K562 (cell line): ENCODE data around the gene SGSH. TPM values are rescaled to one million over a fixed set of nuclear protein-coding genes. Genes with fewer than 3 reads are reported as not detected.

Experiments used
- ATAC-seq: fragments of 200-7000 bp; cut with Tn5 transposase; 3 replicates; pipeline ENCODE4 v1.9.1; 2020; ENCODE audit warnings: moderate library complexity
- BruUV-seq: library from RNA; stranded (reverse); fragments of 400-500 nt; replicated peaks from 2 replicates; lab custom pipeline; 2021; lab: Mats Ljungman, UMichigan
- CTCF ChIA-PET: fragments of 300-600 bp; formaldehyde crosslinking; extraction: SDS; loops from one replicate; lab custom pipeline; 2021; ENCODE audit warnings: low intra/inter-chr PET ratio; lab: Yijun Ruan, JAX
- POLR2A ChIA-PET: fragments of 300-600, 350-650 bp; sonication (Branson Sonifier 250); formaldehyde crosslinking; extraction: SDS; loops from one replicate; lab custom pipeline; 2021; ENCODE audit warnings: antibody characterized with exemption, inconsistent platforms; lab: Yijun Ruan, JAX
- DNase-seq, 4 experiments: peaks; one replicate each; pipeline versions ENCODE4 v3.0.0 to v3.0.0-alpha.2; 2011 to 2018; ENCODE audit warnings: low spot score in 3 of 4, mixed read lengths in 3 of 4; ENCODE audit errors: extremely low read depth in 1 of 4
- FAIRE-seq: peaks from 2 replicates; lab custom pipeline; 2011; peaks lifted over from hg19 to GRCh38; lab: Jason Lieb, UNC
- H2AFZ ChIP-seq: 2 replicates; pipeline ENCODE4 v1.6.0; 2011; ENCODE audit warnings: low read depth, low read length, control low read depth, inconsistent platforms
- H3K27ac ChIP-seq: fragments of 200-600 bp; 3 replicates; pipeline ENCODE4 v1.8.0; 2011; ENCODE audit warnings: low read depth, mild to moderate bottlenecking, control low read depth, inconsistent platforms, low read length, moderate library complexity, mixed read lengths; ENCODE audit errors: extremely low read depth
- H3K27me3 ChIP-seq, 2 experiments: fragments of 300-600 bp in 1 of 2; 2 replicates in 1 of 2; 3 replicates in 1 of 2; pipeline versions ENCODE4 v1.6.0 to v1.8.0; 2011; ENCODE audit warnings: inconsistent platforms in 2 of 2, low read length in 2 of 2, mild to moderate bottlenecking in 1 of 2, mixed read lengths in 1 of 2, moderate library complexity in 1 of 2; ENCODE audit not compliant: control insufficient read depth in 2 of 2, insufficient read depth in 2 of 2
- H3K36me3 ChIP-seq: fragments of 300-600 bp; 3 replicates; pipeline ENCODE4 v1.8.0; 2011; ENCODE audit warnings: mild to moderate bottlenecking, low read length, inconsistent platforms; ENCODE audit not compliant: control insufficient read depth, insufficient read depth
- H3K4me1 ChIP-seq, 2 experiments: fragments of 200-600 bp in 1 of 2; replicated peaks in 1 of 2; 2 replicates in 1 of 2; 3 replicates in 1 of 2; pipeline versions ENCODE4 v1.5.1 to v1.8.0; 2011; ENCODE audit warnings: inconsistent platforms in 2 of 2, low read length in 2 of 2, mild to moderate bottlenecking in 1 of 2, mixed read lengths in 1 of 2, moderate library complexity in 1 of 2; ENCODE audit not compliant: control insufficient read depth in 2 of 2, insufficient read depth in 2 of 2
- H3K4me2 ChIP-seq: 2 replicates; pipeline ENCODE4 v1.6.1; 2011; ENCODE audit warnings: low read length, control low read depth, inconsistent platforms, mixed read lengths; ENCODE audit not compliant: insufficient read depth
- H3K4me3 ChIP-seq: fragments of 200-600 bp; sonication (generic), shearing (Covaris generic); 2 replicates; pipeline ENCODE4 v1.5.1; 2016; ENCODE audit warnings: control low read depth, inconsistent platforms
- H3K79me2 ChIP-seq: fragments of 200-600 bp; 3 replicates; pipeline ENCODE4 v1.8.0; 2011; ENCODE audit warnings: low read length, inconsistent platforms; ENCODE audit not compliant: control insufficient read depth, insufficient read depth
- H3K9ac ChIP-seq, 2 experiments: 2 replicates each; pipeline versions ENCODE4 v1.6.0 to v1.6.1; 2011; ENCODE audit warnings: low read depth in 2 of 2, low read length in 2 of 2, control low read depth in 1 of 2, inconsistent platforms in 1 of 2, mild to moderate bottlenecking in 1 of 2, mixed read lengths in 1 of 2; ENCODE audit not compliant: insufficient read depth in 1 of 2
- H3K9me1 ChIP-seq: one replicate; pipeline ENCODE4 v1.6.0; 2011; ENCODE audit warnings: inconsistent platforms, mild to moderate bottlenecking, low read length, moderate library complexity; ENCODE audit not compliant: control insufficient read depth, insufficient read depth
- H3K9me3 ChIP-seq: replicated peaks from 2 replicates; pipeline ENCODE4 v1.5.1; 2011; ENCODE audit warnings: low read depth, low read length, inconsistent platforms; ENCODE audit not compliant: control insufficient read depth, insufficient read depth
- H4K20me1 ChIP-seq: replicated peaks from 2 replicates; pipeline ENCODE4 v1.6.1; 2011; ENCODE audit warnings: low read length, inconsistent platforms, mixed read lengths; ENCODE audit not compliant: control insufficient read depth, insufficient read depth
- CREB5 ChIP-seq: fragments of 250-450 bp; sonication (Bioruptor Pico); IDR thresholded peaks from 2 replicates; pipeline ENCODE4 v1.5.0; 2020; ENCODE audit warnings: mild to moderate bottlenecking
- EHMT2 ChIP-seq: fragments of 450-650 bp; IDR thresholded peaks from 2 replicates; pipeline ENCODE4 v1.6.1; 2018; ENCODE audit warnings: antibody characterized with exemption
- HLTF ChIP-seq: fragments of 450-650 bp; IDR thresholded peaks from 2 replicates; pipeline ENCODE4 v1.6.1; 2016
- MXI1 ChIP-seq: IDR thresholded peaks from 2 replicates; pipeline ENCODE4 v1.6.1; 2011; ENCODE audit warnings: low read depth, mild to moderate bottlenecking, improper control_type of control experiment, low read length
- YY1 ChIP-seq, 3 experiments: IDR thresholded peaks; 2 replicates each; pipeline ENCODE4 v1.6.1; 2011; ENCODE audit warnings: low read length in 2 of 3, mild to moderate bottlenecking in 2 of 3, moderate library complexity in 2 of 3, borderline replicate concordance in 1 of 3, control low read depth in 1 of 3, low read depth in 1 of 3; ENCODE audit not compliant: insufficient read depth in 3 of 3, insufficient replicate concordance in 2 of 3, control insufficient read depth in 1 of 3, insufficient read length in 1 of 3; ENCODE audit errors: extremely low read depth in 1 of 3
- ZC3H8 ChIP-seq: fragments of 450-650 bp; IDR thresholded peaks from 2 replicates; pipeline ENCODE4 v1.6.1; 2017
- ZFX ChIP-seq: sonication (generic); formaldehyde crosslinking; IDR thresholded peaks from 2 replicates; pipeline ENCODE4 v1.8.0; 2022; ENCODE audit warnings: mild to moderate bottlenecking, missing genetic modification reagents, moderate library complexity
- WGBS: fragments of 100-300 bp; shearing (Covaris generic); methylation state at CpG from one replicate; pipeline ENCODE4 v1.1.6; 2016; ENCODE audit warnings: low coverage, mixed read lengths; ENCODE audit not compliant: insufficient coverage; ENCODE audit errors: missing lambda C conversion rate; 5-methylcytosine and 5-hydroxymethylcytosine counted together
- in situ Hi-C: fragments of 300-500 bp; cut with MboI; formaldehyde crosslinking; loops from 4 replicates; pipeline ENCODE4 v1.15.0; 2018; ENCODE audit warnings: inconsistent platforms, mixed read lengths
- intact Hi-C: fragments of 100-400 bp; cut with micrococcal nuclease; formaldehyde crosslinking; loops from 2 replicates; pipeline ENCODE4 v1.14.2; 2022
- polyA plus RNA-seq, 8 experiments: library from polyadenylated mRNA; depleted of rRNA in 4 of 8; stranded (reverse) in 5 of 8; unstranded in 3 of 8; fragments of >200 nt; fragmentation: Nextera tagmentation in 2 of 8; fragmentation: Illumina TruSeq in 1 of 8; extraction: Ambion mirVana in 2 of 8; extraction: Trizol in 1 of 8; gene quantifications; 2 replicates each; pipeline versions ENCODE4 v1.2.1 to v1.2.3, GENCODE V29; 2011 to 2014; ENCODE audit warnings: inconsistent platforms in 1 of 8, missing spikeins in 1 of 8
- total RNA-seq, 7 experiments: library from RNA; depleted of rRNA in 6 of 7; stranded (reverse); fragments of >200 nt in 6 of 7; fragmentation: Illumina TruSeq in 2 of 7; extraction: Trizol in 2 of 7; gene quantifications; 2 replicates each; pipeline versions ENCODE4 v1.2.1 to v1.2.3, GENCODE V29; 2011 to 2021; ENCODE audit warnings: low replicate concordance in 1 of 7
- TF ChIP-seq, protein P1 (sequence below): fragments of 450-650 bp; formaldehyde crosslinking; conservative IDR thresholded peaks from 2 replicates; pipeline ENCODE4 v1.4.0; 2022; ENCODE audit warnings: mild to moderate bottlenecking, missing genetic modification characterization
- TF ChIP-seq, protein P2 (sequence below): sonication (generic); formaldehyde crosslinking; IDR thresholded peaks from 2 replicates; pipeline ENCODE4 v1.8.1; 2023; ENCODE audit warnings: missing genetic modification reagents, mild to moderate bottlenecking, borderline replicate concordance
- TF ChIP-seq, protein P3 (sequence below): sonication (generic); formaldehyde crosslinking; IDR thresholded peaks from 2 replicates; pipeline ENCODE4 v1.9.0; 2022; ENCODE audit warnings: mild to moderate bottlenecking, missing genetic modification reagents
- TF ChIP-seq, protein P4 (sequence below): fragments of 450-650 bp; IDR thresholded peaks from 2 replicates; pipeline ENCODE4 v1.6.1; 2016; ENCODE audit warnings: missing biosample characterization, missing genetic modification characterization

Gene SGSH
- total and polyA plus RNA-seq, 9 of the 15 experiments (the other 6 are each of a cell fraction or from before 2014, with no cell fraction given) = 0.25 to 15.7 (median 4.9) TPM

DNA sequence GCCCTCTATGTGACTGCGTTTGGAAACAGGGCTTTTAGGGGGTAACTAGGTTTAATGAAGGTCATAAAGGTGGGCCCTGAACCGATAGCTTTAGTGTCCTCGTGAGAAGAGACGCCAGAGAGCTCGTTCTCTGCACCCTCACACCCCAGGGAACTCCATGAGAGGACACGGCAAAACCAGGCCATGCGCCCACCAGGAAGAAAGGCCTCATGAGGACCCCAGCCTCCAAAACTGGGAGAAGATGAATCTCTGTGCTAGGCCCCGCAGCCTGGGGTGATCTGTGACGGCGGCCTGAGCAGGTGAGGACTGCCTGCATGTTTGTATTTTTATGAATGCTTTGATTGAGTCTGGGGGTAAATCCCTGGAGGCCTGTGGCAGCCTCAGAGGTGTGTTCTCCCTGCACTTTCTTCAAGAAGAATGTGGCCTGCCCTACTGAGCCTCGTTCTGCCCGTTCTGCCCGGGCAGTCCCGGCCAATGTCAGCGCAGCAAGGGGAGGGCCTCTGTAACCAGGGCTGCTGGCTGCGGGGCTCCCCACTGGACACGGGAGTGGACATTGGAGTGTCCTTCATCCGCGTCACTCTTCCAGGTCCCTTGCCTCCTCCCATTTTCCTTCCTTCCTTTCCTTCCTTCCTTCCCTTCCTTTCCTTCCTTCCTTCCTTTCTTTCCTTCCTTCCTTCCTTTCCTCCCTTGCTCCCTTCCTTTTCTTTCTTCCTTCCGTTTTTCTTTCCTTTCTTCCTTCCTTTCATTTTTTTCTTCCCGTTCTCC is 33.7 kb upstream of the SGSH start:
- FAIRE-seq (no peak), ATAC-seq (no peak), DNase-seq (peak in 1 of 4 experiments; percentile 17)
- CTCF ChIA-PET = no interaction called here
- H3K4me3 ChIP-seq = no peak overlapping the region
- peak overlapping the region; percentile 97 for H3K27ac ChIP-seq
- H3K9me3 ChIP-seq = no peaks in the 10 kb centered on the region
- H3K27me3 ChIP-seq = no peaks in the 10 kb centered on the region
- intact Hi-C loops (loop anchor here (2.0 kb wide), 1 partner anchor 35 kb away; no protein-coding TSS in a partner anchor), in situ Hi-C loops (no loop called here)
- peak overlapping the region; percentile 87 for H2AFZ ChIP-seq
- POLR2A ChIA-PET = no interaction called here
- no peaks in the 10 kb centered on the region; the same call in 2 of the 3 replicates for H3K79me2 ChIP-seq
- no peaks in the 10 kb centered on the region for H3K9me1 ChIP-seq
- BruUV-seq = no TSS peak
- H3K4me2 ChIP-seq = no peak overlapping the region; the same call in 1 of the 2 replicates
- H3K36me3 ChIP-seq = no peaks in the 10 kb centered on the region
- H4K20me1 ChIP-seq = no peaks in the 10 kb centered on the region
- WGBS = 73% methylated on average over 20 of the region's 21 CpGs
- H3K4me1 ChIP-seq = peaks cover 55 to 62% of the 10 kb centered on the region in 2 experiments
- peak overlapping the region; percentile 46 to 61 for H3K9ac ChIP-seq
- TF ChIP-seq, protein P1, sequence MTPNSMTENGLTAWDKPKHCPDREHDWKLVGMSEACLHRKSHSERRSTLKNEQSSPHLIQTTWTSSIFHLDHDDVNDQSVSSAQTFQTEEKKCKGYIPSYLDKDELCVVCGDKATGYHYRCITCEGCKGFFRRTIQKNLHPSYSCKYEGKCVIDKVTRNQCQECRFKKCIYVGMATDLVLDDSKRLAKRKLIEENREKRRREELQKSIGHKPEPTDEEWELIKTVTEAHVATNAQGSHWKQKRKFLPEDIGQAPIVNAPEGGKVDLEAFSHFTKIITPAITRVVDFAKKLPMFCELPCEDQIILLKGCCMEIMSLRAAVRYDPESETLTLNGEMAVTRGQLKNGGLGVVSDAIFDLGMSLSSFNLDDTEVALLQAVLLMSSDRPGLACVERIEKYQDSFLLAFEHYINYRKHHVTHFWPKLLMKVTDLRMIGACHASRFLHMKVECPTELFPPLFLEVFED (CRISPR knock-in tag) = no peak
- no peak for TF ChIP-seq ZC3H8
- TF ChIP-seq, protein P2, sequence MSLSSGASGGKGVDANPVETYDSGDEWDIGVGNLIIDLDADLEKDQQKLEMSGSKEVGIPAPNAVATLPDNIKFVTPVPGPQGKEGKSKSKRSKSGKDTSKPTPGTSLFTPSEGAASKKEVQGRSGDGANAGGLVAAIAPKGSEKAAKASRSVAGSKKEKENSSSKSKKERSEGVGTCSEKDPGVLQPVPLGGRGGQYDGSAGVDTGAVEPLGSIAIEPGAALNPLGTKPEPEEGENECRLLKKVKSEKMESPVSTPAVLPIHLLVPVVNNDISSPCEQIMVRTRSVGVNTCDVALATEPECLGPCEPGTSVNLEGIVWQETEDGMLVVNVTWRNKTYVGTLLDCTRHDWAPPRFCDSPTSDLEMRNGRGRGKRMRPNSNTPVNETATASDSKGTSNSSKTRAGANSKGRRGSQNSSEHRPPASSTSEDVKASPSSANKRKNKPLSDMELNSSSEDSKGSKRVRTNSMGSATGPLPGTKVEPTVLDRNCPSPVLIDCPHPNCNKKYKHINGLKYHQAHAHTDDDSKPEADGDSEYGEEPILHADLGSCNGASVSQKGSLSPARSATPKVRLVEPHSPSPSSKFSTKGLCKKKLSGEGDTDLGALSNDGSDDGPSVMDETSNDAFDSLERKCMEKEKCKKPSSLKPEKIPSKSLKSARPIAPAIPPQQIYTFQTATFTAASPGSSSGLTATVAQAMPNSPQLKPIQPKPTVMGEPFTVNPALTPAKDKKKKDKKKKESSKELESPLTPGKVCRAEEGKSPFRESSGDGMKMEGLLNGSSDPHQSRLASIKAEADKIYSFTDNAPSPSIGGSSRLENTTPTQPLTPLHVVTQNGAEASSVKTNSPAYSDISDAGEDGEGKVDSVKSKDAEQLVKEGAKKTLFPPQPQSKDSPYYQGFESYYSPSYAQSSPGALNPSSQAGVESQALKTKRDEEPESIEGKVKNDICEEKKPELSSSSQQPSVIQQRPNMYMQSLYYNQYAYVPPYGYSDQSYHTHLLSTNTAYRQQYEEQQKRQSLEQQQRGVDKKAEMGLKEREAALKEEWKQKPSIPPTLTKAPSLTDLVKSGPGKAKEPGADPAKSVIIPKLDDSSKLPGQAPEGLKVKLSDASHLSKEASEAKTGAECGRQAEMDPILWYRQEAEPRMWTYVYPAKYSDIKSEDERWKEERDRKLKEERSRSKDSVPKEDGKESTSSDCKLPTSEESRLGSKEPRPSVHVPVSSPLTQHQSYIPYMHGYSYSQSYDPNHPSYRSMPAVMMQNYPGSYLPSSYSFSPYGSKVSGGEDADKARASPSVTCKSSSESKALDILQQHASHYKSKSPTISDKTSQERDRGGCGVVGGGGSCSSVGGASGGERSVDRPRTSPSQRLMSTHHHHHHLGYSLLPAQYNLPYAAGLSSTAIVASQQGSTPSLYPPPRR (CRISPR knock-in tag) = no peak
- no peak for TF ChIP-seq MXI1
- TF ChIP-seq EHMT2 = peak; percentile 63; the same call in 1 of the 2 replicates
- no peak for TF ChIP-seq CREB5
- TF ChIP-seq, protein P3, sequence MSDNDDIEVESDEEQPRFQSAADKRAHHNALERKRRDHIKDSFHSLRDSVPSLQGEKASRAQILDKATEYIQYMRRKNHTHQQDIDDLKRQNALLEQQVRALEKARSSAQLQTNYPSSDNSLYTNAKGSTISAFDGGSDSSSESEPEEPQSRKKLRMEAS = no peak
- 0 out of 2 replicates have a peak, but pooled peaks have one; percentile 30 for TF ChIP-seq HLTF
- 0 out of 2 replicates have a peak, but pooled peaks have one; percentile 9 for TF ChIP-seq ZFX (CRISPR knock-in tag)
- TF ChIP-seq, protein P4, sequence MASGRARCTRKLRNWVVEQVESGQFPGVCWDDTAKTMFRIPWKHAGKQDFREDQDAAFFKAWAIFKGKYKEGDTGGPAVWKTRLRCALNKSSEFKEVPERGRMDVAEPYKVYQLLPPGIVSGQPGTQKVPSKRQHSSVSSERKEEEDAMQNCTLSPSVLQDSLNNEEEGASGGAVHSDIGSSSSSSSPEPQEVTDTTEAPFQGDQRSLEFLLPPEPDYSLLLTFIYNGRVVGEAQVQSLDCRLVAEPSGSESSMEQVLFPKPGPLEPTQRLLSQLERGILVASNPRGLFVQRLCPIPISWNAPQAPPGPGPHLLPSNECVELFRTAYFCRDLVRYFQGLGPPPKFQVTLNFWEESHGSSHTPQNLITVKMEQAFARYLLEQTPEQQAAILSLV (tag) = no peak
- no peak for TF ChIP-seq YY1 (IDR thresholded peaks at IDR 0.05; ENCODE audit: borderline replicate concordance in 1 of 3, control insufficient read depth in 1 of 3, extremely low read depth in 1 of 3, insufficient read depth in 3 of 3, insufficient read length in 1 of 3, insufficient replicate concordance in 2 of 3, low read depth in 1 of 3, low read length in 2 of 3)
